Natural killer cell treated with Interleukin-12 subunit alpha and Interleukin-12 subunit beta and Interleukin-15 and Interleukin-18, amount 100 ng/mL, for 72 hours (primary cell): Measurements from ENCODE around the gene EDARADD. TPM values are rescaled to one million over a fixed set of nuclear protein-coding genes. Genes with fewer than 3 reads are reported as not detected.

ENCODE experiments used
- ATAC-seq, 2 donors: fragments of 150-1000 bp; cut with Tn5 transposase in 1 of 2; sonication (Bioruptor Pico), chemical (Tn5 transposase) in 1 of 2; 2 replicates each; pipeline ENCODE4 v1.10.0; 2021
- DNase-seq: peaks from one replicate; pipeline ENCODE4 v3.0.0; 2022; ENCODE audit warnings: low spot score
- H3K27ac Mint-ChIP-seq, 2 donors: 1 replicate in 1 of 2; 2 replicates in 1 of 2; pipeline ENCODE4 v1.8.0; 2022; ENCODE audit warnings: mixed read lengths in 2 of 2, mild to moderate bottlenecking in 1 of 2, moderate library complexity in 1 of 2
- H3K27me3 Mint-ChIP-seq, 2 donors: 1 replicate in 1 of 2; 2 replicates in 1 of 2; pipeline ENCODE4 v1.8.0; 2022; ENCODE audit warnings: mixed read lengths in 2 of 2
- H3K36me3 Mint-ChIP-seq: one replicate; pipeline ENCODE4 v1.8.0; 2022; ENCODE audit warnings: mixed read lengths
- H3K4me1 Mint-ChIP-seq, 2 donors: 1 replicate in 1 of 2; 2 replicates in 1 of 2; pipeline ENCODE4 v1.8.0; 2022; ENCODE audit warnings: low read depth in 2 of 2, mixed read lengths in 2 of 2, mild to moderate bottlenecking in 1 of 2
- H3K4me3 Mint-ChIP-seq: one replicate; pipeline ENCODE4 v1.8.0; 2022; ENCODE audit warnings: mixed read lengths
- H3K9me3 Mint-ChIP-seq: 2 replicates; pipeline ENCODE4 v1.8.0; 2022; ENCODE audit warnings: mixed read lengths
- total RNA-seq, 2 donors: library from RNA; stranded (reverse); gene quantifications; one replicate each; pipeline ENCODE4 v1.2.3, GENCODE V29; 2022

EDARADD gene
- total RNA-seq, 2 donors from 2014 or later = 1.9 to 7.2 TPM

DNA sequence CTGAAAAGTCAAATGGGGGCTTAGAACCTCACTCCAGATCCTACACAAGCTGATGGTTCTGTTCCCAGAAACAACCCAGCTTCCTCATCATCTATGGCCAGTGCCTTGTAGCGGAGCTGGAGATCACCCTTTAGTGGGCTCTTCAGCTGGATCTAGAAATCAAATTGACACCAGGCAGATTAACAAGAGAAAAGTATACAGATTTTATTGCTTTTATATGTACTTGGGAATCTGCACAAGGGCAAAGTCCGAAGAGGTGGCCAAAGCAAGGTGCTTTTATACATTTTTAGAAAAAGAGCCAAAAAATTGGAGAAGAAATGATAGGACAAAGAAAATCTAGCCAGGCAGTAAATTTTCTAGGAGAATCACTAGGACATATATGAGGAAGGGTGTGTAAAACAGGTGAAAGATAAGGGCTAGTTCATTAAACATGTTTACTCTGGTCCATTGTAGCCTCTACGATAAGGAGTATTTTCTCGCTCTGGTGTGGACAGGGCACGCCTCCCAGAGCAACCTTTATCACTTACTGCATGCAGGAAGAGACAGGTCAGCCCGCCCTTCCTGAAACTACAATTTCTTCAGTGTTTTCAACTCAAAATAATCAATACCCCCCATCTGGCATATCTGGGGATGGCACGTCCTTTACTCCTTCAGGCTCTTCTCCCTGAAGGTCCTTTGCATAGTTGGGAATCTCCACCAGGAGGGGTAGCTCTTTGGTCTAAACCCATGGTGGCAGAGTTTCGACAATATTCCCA lies 115.7 kb downstream of the EDARADD start:
- Mint-ChIP-seq H3K27ac (peak overlapping the region; percentile 23 to 95), H3K36me3 (no peaks in the 10 kb centered on the region), H3K4me1 (peaks cover 3 to 26% of the 10 kb centered on the region in 2 donors), H3K4me3 (peak overlapping the region; percentile 58), H3K9me3 (no peaks in the 10 kb centered on the region), H3K27me3 (peaks cover 0 to 3% of the 10 kb centered on the region in 2 donors)
- ATAC-seq (no peak), DNase-seq (no peak)

DNA sequence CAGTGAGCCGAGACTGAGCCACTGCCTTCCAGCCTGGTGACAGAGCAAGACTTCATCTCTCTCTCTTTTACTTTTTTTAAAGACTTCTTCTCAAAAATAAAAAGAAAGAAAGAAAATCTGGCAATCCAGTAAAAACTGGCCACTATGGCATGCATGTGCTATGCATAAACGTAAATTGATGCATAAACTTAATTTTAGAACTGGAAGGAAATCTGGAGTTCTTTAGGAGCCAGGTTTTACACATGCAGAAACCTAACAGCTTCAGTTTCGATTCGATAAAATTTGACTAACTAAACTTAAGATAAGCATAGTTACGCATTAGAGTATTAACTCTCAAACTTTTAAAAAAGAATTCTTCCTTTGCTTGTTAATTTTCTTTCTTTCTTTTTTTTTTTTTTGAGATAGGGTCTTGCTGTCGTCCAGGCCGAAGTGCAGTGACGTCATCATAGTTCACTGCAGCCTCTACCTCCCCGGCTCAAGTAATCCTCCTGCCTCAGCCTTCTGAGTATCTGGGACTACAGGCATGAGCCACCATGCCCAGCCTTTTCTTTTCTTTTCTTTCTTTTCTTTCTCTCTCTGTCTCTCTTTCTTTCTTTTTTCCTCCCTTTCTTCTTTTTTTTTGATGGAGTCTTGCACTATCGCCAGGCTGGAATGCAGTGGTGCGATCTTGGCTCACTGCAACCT lies 117.8 kb downstream of the EDARADD start:
- H3K9me3 Mint-ChIP-seq = no peaks in the 10 kb centered on the region
- ATAC-seq (no peak), DNase-seq (no peak)
- H3K4me1 Mint-ChIP-seq = peaks cover 4 to 44% of the 10 kb centered on the region in 2 donors
- peaks cover 0 to 6% of the 10 kb centered on the region in 2 donors for H3K27me3 Mint-ChIP-seq
- peak overlapping the region in 1 of 2 donors; percentile 95 for H3K27ac Mint-ChIP-seq
- H3K36me3 Mint-ChIP-seq = no peaks in the 10 kb centered on the region
- no peak overlapping the region for H3K4me3 Mint-ChIP-seq

DNA sequence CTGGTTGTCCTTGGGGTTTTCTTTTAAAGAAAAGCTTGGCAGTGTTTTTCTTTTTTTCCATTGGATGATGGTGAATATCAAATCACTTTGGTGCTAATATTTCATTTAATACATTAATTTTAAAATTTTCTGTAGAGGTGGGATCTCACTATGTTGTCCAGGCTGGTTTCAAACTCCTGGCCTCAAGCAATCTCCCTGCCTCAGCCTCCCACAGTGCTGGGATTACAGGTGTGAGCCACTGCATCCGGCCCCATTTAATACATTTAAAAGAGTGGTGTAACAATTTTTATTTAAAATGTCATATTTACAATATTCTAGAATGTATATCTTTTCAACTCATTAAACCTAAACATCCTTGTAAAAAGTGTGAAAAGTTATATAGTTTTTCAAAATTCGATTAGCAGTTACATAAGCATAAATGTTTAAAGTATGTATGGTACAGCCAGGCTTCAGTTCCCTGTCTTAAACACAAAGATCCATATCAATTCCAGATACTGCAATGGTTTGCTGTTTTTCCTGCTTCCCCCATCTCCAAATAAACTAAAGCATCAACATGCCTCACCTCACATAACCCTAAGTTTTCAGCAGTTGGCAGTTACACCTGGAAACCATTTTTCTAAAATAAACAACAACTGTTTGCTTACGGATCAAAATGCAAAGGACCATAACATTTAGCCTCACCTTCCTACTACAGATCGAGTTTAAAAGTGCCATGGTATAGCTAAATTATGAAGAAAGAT lies 120.8 kb downstream of the EDARADD start:
- H3K27ac Mint-ChIP-seq = peak overlapping the region in 1 of 2 donors; percentile 19
- no peaks in the 10 kb centered on the region for H3K36me3 Mint-ChIP-seq
- H3K4me3 Mint-ChIP-seq = no peak overlapping the region
- ATAC-seq = no peak
- H3K27me3 Mint-ChIP-seq = peaks cover 0 to 10% of the 10 kb centered on the region in 2 donors
- peaks cover 3 to 34% of the 10 kb centered on the region in 2 donors for H3K4me1 Mint-ChIP-seq
- no peak for DNase-seq
- H3K9me3 Mint-ChIP-seq = no peaks in the 10 kb centered on the region

DNA sequence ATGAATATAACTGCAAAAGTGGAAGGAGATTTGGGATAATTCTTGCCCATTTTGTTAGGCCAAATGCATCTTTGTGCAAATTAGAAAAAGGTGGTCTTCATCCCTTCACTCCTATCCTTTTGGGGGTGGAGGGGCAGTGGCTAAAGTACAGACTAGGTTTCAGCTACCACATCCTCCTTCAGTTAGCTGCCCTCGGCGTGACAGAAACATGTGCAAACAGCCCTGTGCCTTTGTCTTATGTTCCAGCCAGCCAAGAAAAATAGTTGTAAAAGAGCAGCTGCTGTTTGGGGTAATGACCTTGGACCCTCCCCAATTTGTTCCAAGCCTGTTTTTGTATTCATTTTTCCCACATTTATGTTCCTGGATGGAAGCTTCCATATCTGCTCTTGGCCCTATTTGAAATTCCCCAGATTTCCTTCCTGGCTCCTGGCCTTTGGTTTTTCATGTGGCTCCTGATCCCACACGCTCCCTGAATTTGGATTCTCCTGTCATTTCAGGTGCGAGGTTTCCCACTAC lies 121.4 kb downstream of the EDARADD start:
- ATAC-seq (no peak), DNase-seq (no peak)
- Mint-ChIP-seq H3K27ac (peak overlapping the region in 1 of 2 donors; percentile 19), H3K4me3 (peak overlapping the region; percentile 8), H3K27me3 (peaks cover 4 to 13% of the 10 kb centered on the region in 2 donors), H3K36me3 (no peaks in the 10 kb centered on the region), H3K4me1 (peaks cover 3 to 28% of the 10 kb centered on the region in 2 donors), H3K9me3 (no peaks in the 10 kb centered on the region)

DNA sequence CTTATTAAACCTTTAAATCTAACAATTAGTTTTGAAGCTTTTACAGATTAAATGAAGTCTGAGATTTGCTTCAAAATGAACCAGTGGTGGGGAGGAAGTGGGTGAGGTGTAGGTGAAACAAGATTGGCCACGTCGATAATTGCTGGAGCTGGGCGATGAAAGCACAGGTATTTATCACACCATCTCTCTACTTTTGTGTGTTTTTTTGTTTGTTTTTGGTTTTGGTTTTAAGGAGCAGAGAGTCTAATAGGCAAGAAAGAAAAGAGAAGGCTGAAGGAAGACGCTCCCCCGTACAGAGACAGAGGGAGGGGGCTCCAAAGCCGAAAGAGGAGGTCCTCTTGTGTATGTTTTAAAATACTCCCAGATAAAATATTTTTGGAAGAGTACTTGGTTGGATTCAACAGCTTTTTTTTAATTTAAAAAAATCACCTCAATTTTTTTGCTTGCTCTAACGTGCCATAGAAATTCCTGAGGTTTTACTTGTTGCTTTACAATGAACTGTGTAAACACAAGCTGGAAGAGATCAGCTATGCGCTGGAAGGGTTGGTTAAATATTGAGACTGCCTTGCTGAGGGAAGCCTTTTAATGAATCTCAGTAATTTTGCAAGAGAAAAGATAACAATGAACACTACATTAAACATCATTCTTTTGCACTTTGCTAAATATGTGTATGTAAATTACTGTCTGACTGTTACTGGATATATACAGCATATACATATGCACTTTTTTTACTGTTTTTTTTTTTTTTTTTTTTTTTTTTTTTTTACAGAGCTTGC lies 123.0 kb downstream of the EDARADD start:
- Mint-ChIP-seq H3K27me3 (peaks cover 6 to 16% of the 10 kb centered on the region in 2 donors), H3K4me3 (peak overlapping the region; percentile 55), H3K27ac (peak overlapping the region in 1 of 2 donors; percentile 19), H3K36me3 (no peaks in the 10 kb centered on the region), H3K4me1 (peaks cover 3 to 23% of the 10 kb centered on the region in 2 donors), H3K9me3 (no peaks in the 10 kb centered on the region)
- DNase-seq (no peak), ATAC-seq (peak in 1 of 2 donors; percentile 49)

DNA sequence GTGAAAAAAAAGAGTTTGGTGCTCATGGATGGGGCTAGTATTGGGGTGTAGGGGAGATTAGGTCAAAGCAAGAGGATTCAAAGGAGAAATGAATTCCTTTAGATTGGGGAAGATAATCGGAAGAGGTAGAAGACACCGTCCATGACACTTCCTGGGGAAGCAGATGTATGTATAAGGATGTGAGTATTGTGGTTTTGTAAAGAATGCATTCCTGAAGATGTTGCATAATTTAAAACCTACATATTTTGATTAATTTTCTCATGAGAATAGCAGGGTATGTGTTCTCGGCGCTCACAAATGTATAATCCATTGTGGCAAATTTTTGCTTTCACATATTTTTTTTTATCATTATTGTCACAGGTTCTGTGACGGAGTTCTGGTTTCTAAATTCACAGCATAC lies 124.2 kb downstream of the EDARADD start:
- H3K27me3 Mint-ChIP-seq = peaks cover 6 to 16% of the 10 kb centered on the region in 2 donors
- H3K36me3 Mint-ChIP-seq = no peaks in the 10 kb centered on the region
- no peak for ATAC-seq
- no peak overlapping the region for H3K4me3 Mint-ChIP-seq
- H3K4me1 Mint-ChIP-seq = peaks cover 6 to 28% of the 10 kb centered on the region in 2 donors
- H3K27ac Mint-ChIP-seq = no peak overlapping the region
- DNase-seq = no peak
- H3K9me3 Mint-ChIP-seq = no peaks in the 10 kb centered on the region

DNA sequence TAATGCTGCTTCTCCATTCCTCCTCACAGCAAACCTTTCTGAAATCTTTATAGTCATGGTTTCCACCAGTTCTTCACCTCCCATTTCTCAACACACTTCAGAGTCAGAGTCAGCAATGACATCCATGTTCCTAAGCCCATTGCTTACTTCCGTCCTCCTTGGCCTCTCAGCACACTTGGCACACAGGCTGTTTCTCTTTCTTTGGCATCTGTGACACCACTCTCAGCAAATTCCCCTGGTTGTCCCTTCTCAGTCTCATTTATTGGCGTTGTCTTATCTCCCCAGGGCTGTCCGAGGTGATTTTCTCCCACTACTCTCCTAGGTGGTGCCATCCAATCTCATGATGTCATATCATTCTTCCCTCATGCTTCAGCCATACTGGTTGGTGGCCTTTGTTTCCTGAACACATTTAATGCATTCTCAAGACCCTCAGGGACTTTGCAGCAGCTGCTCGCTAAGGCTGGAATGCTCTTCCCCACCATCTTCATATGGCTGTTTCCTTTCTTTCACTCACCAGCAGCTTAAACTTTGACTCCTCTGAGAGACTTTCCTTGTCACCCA lies 126.4 kb downstream of the EDARADD start:
- no peak for DNase-seq
- Mint-ChIP-seq H3K36me3 (no peaks in the 10 kb centered on the region), H3K4me1 (peaks cover 13 to 33% of the 10 kb centered on the region in 2 donors), H3K27ac (no peak overlapping the region), H3K9me3 (no peaks in the 10 kb centered on the region), H3K4me3 (no peak overlapping the region), H3K27me3 (peaks cover 6 to 14% of the 10 kb centered on the region in 2 donors)
- no peak for ATAC-seq

DNA sequence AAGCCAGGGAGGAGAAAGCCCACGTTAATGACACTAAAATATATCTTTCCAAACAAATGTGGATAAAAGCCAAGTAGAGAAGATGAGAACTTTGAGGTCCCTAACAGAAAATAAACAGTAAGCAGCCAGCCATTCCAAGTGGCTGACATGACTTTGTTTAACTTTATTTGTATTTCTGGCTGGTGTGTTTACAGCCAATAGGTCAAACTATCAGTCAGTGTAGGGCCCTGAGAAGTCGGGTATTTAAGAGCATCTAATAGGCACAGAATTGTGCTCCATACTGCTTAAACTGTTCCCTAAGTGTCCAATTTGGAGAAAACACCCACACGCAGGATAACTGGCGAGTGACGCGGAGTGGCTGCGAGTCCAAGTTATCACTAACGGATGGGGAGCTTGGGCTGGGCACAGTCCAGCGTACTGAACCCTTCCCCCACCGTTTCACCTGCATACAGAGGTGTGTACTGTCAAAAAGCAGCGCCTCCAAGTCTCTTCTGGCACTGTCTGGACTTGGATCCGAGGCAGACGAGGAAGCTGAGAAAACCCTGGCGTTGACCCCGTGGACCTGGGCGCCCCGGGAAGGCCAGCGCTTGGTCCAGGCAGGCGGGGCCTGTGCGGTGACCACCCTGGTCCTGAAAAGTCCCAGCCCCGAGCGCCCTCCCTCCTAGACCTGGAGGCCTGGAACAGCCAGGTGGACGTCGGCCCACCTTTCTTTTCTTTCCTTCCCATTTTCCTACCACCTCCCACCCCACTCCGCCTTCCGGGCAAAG lies 129.0 kb downstream of the EDARADD start:
- H3K4me3 Mint-ChIP-seq = peak overlapping the region; percentile 98
- peak overlapping the region; percentile 93 to 98 for H3K27ac Mint-ChIP-seq
- H3K27me3 Mint-ChIP-seq = peaks cover 6 to 9% of the 10 kb centered on the region in 2 donors
- ATAC-seq (peak in 1 of 2 donors; percentile 1), DNase-seq (no peak)
- no peaks in the 10 kb centered on the region for H3K9me3 Mint-ChIP-seq
- H3K4me1 Mint-ChIP-seq = peaks cover 10 to 22% of the 10 kb centered on the region in 2 donors
- peaks cover 17% of the 10 kb centered on the region for H3K36me3 Mint-ChIP-seq

DNA sequence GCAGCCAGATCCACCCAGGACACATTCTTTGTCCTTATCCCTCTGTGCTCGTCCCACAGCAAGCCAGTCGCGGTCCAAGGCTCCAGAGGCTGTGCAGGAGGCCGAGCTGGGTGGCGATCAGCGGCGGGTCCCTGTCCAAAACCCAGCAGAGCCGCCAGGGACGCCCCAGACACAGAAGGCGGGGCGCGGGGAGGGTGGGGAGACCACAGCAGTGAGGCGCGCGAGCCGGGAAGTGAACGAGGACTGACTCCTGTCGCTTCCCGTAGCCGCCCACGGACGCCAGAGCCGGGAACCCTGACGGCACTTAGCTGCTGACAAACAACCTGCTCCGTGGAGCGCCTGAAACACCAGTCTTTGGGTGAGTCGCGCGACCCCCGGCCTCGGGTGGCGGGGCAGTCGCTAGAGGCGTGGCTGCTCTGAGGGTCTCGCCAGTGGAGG lies 129.6 kb downstream of the EDARADD start, which contains the start of gene LGALS8:
Gene LGALS8 (plus strand): TSS at position 279 of the 438 bp plus-strand sequence. CDS start 2,089 bp downstream, outside the sequence.
- Mint-ChIP-seq H3K27me3 (peaks cover 6 to 8% of the 10 kb centered on the region in 2 donors), H3K9me3 (no peaks in the 10 kb centered on the region), H3K4me3 (peak within 1 kb of the TSS; percentile 98), H3K36me3 (peaks cover 17% of the 10 kb centered on the region), H3K27ac (peak within 1 kb of the TSS; percentile 93 to 98), H3K4me1 (peaks cover 10 to 22% of the 10 kb centered on the region in 2 donors)
- peak; percentile 91 for DNase-seq
- ATAC-seq = peak; percentile 91

DNA sequence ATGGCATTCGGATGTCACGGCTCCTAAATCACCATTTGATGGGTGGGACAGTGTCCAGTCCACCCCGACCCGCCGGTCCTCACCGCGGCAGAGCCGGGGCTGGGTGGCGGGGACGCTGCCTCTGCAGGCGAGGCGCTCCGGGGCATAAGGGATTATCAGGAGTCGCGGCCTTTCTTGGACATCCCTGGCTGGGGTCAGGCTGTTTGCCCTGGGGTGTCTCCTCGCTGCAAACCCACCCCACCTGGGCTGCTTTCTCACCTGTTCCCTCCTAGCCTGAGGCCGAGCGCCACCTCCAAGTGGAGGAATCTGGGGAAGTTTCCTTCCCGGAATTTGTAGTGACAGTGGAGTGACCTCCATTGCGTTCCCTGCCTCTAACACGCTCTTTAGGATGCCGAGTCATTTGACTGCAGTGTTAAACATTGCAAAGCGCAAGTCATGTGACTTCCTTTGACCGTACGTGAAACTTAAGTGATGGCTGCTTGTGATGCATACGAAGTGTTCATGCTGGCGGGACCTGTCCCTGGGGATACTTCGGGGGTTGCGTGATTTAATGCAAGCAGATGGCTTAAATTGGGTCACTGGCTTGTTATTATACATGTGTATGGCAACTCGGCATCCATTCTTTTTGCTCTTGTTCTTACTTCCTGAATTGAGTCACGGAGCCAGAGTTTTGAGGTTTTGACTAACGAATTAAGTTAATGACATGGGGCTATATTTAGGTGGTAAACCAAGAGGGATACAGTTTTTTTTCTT lies 130.2 kb downstream of the EDARADD start:
- H3K9me3 Mint-ChIP-seq = no peaks in the 10 kb centered on the region
- peaks cover 6 to 8% of the 10 kb centered on the region in 2 donors for H3K27me3 Mint-ChIP-seq
- ATAC-seq (peak; percentile 92 to 93), DNase-seq (peak; percentile 80)
- peak overlapping the region; percentile 98 for H3K4me3 Mint-ChIP-seq
- H3K36me3 Mint-ChIP-seq = peaks cover 17% of the 10 kb centered on the region
- H3K27ac Mint-ChIP-seq = peak overlapping the region; percentile 93 to 98
- peaks cover 10 to 22% of the 10 kb centered on the region in 2 donors for H3K4me1 Mint-ChIP-seq

DNA sequence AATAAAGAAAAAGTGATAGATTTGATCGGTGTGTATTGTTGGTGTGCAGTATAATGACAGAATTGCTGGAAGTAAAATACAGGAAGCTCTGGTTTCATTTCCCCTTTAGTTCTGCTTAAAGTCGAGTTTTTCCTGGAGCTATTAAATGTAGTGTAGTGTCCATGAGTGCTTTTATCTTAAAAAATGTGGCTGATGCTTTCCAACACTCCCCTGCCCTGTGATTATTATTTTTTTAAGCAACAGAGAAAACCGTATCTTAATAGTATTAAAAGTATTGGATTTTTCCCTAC lies 130.8 kb downstream of the EDARADD start:
- Mint-ChIP-seq H3K36me3 (peaks cover 17% of the 10 kb centered on the region), H3K4me3 (peak overlapping the region; percentile 98), H3K27me3 (peaks cover 5 to 6% of the 10 kb centered on the region in 2 donors), H3K9me3 (no peaks in the 10 kb centered on the region), H3K27ac (peak overlapping the region; percentile 93 to 98), H3K4me1 (peaks cover 10 to 22% of the 10 kb centered on the region in 2 donors)
- ATAC-seq (no peak), DNase-seq (no peak)
